ENCODE measurements around the gene ZNF474.
A peak's percentile ranks its signal among the peaks of the same experiment; 100 is the strongest.
"Not testable (repeated sequence)": the region's sequence is repeated elsewhere in the genome, so short reads cannot be mapped to it uniquely, and the experiment has no call there.

ZNF474 gene

DNA sequence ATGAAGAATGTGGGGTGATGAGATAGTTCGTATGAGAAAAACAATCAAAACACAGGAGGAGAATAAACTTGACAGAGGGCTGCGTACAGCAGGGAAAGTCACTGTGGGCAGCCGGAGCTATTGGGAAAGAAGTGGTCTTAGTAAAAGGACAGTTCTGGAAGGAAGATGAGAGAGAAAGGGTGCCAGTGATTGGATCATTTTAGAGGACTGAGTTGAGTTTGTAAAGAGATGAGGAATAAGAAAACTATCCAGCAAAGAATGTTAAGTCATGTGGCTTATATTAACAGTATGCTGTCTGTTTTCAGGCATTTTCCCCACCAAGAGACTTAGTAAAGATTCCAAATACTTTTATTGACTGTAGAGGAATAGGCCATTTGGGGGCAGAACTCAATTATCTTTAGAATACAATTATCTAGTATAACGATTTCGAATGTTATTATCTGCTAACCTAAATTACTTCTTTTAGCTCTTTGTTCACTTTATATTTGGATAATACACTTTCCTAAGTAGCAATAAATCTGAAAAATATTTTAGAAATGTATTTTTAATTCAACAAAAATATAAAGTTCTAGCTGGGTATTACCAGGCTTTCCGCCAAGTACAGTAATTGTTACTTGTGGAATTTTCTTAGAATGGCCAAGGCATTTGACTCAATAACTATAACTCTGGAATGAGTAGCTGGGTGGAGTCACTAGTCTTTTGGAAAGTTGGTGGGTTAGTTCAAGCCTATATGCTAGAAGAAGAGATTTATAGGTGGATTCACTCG lies 35.7 kb upstream of the ZNF474 start:
- no peak overlapping the region for H3K4me3 ChIP-seq (ENCODE audit: low read depth, low read length)

DNA sequence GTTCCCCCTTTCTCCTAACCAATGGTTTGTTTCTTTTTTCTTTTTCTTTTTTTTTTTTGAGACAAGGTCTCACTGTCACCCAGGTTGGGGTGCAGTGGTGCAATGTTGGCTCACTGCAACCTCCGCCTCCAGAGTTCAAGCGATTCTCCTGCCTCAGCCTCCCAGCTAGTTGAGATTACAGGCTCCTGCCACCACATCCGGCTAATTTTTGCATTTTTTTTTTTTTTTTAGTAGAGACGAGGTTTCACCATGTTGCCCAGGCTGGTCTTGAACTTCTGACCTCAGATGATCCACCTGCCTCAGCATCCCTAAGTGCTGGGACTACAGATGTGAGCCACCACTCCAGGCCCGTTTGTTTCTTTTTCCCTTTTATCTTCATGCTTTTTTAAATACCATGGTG lies 35.1 kb upstream of the ZNF474 start:
- not testable (repeated sequence) for H3K4me3 ChIP-seq (ENCODE audit: low read depth, low read length)

More for the DNA sequence above, 35.7 kb upstream of the ZNF474 start:
- TF ChIP-seq CTCF (IDR thresholded peaks at IDR 0.05; ENCODE audit: borderline replicate concordance, insufficient read depth, low read depth, low read length), result no peak

DNA sequence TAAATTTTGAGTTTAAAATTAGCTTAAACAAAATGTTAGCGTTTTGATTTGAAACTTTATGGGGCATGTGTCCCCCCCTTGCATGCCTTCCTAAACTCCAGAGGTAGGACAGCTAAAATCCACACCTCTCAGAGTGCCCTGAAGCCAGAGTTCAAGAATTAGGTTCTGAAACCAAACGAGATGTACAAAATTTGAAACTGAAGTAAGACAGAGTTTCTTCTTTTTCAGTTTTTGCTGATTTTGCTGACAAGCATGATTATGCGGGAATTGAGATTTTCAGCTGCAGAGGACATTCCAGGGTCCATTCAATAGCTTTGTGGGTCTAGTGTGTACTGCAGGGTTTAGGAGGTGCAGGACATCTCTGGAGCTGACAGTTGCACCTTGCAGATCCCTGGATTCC lies 34.2 kb upstream of the ZNF474 start:
- TF ChIP-seq CTCF (IDR thresholded peaks at IDR 0.05; ENCODE audit: borderline replicate concordance, insufficient read depth, low read depth, low read length), result no peak
- no peak overlapping the region for H3K4me3 ChIP-seq (ENCODE audit: low read depth, low read length)

- no peak for TF ChIP-seq CTCF (IDR thresholded peaks at IDR 0.05; ENCODE audit: borderline replicate concordance, insufficient read depth, low read depth, low read length)
Measured at GRCh38 chr5:122097391-122097790, 32.0 kb upstream of the ZNF474 start.

DNA sequence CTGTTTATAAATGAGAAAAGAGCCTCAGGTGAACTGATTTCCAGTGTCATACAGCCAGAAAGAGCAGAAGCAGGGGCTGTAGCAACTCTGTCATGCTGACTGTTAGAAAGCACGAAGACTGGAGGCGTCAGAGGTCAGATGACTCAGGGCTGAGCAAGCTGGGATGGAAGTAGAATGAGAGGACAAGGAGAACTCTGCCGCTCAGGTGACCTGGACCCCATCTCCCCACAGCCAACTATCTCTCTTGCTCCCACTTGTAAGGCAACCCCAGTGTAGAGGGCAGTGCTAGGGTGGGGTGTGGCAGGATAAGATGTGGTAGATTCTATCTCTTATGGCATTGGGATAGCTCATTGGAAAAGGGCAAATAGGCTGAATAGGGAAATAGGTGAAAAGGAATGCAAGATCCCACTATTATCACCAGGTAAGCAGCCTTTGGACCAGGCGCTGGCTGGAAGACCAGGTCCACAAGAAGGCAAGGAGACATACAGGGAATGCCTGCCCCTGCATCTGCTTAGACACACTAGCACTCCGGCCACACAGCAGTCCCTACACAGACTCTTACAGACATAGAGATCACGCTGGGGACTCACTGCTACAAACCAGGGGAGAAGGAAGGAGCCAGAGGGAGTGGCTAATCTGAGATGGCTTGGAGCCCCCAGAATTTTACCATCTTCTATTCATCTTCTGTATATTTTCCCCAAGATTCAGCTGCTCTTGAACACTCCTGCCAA lies 30.1 kb upstream of the ZNF474 start:
- TF ChIP-seq CTCF (IDR thresholded peaks at IDR 0.05; ENCODE audit: borderline replicate concordance, insufficient read depth, low read depth, low read length), result no peak
- no peak overlapping the region for H3K4me3 ChIP-seq (ENCODE audit: low read depth, low read length)

More at GRCh38 chr5:122097391-122097790, 32.0 kb upstream of the ZNF474 start:
- no peak overlapping the region for H3K4me3 ChIP-seq (ENCODE audit: low read depth, low read length)

- no peak overlapping the region for H3K4me3 ChIP-seq (ENCODE audit: low read depth, low read length)
- TF ChIP-seq CTCF (IDR thresholded peaks at IDR 0.05; ENCODE audit: borderline replicate concordance, insufficient read depth, low read depth, low read length), result peak; percentile 35; the same call in 1 of the 2 replicates
Measured at GRCh38 chr5:122101636-122102285, 27.6 kb upstream of the ZNF474 start.

GRCh38 chr5:122102825-122103224 lies 26.5 kb upstream of the ZNF474 start:
- TF ChIP-seq CTCF (IDR thresholded peaks at IDR 0.05; ENCODE audit: borderline replicate concordance, insufficient read depth, low read depth, low read length), result no peak
- H3K4me3 ChIP-seq (ENCODE audit: low read depth, low read length), result no peak overlapping the region

Data from GM12875 (cell line).